GM19099 (cell line): ENCODE data around the gene KLK2.

Experiments
- POLR2A ChIP-seq: IDR thresholded peaks from 3 replicates; pipeline ENCODE4 v1.6.1; 2011; ENCODE audit warnings: low read depth; ENCODE audit not compliant: insufficient read length; ENCODE audit errors: extremely low read depth

Gene KLK2

GRCh38 chr19:50921426-50922316 lies 48.4 kb downstream of the KLK2 start:
- TF ChIP-seq POLR2A, result no peak

- no peak for TF ChIP-seq POLR2A
Observed at GRCh38 chr19:50922317-50922853, 49.1 kb downstream of the KLK2 start.

GRCh38 chr19:50924586-50924985 lies 51.3 kb downstream of the KLK2 start:
- TF ChIP-seq POLR2A, result no peak

GRCh38 chr19:50925734-50926133 lies 52.5 kb downstream of the KLK2 start:
- no peak for TF ChIP-seq POLR2A

GRCh38 chr19:50926144-50926543 lies 52.9 kb downstream of the KLK2 start:
- TF ChIP-seq POLR2A, result no peak

- no peak for TF ChIP-seq POLR2A
Observed at GRCh38 chr19:50928831-50929230, 55.6 kb downstream of the KLK2 start.
